Lung (tissue), 12 donors: ENCODE data around the gene SNX20. TPM values are rescaled to one million over a fixed set of nuclear protein-coding genes. Genes with fewer than 3 reads are reported as not detected.

Experiments
- ATAC-seq: fragments of 200-7000 bp; cut with Tn5 transposase; one replicate; pipeline ENCODE4 v1.9.1; 2020; ENCODE audit warnings: moderate number of reproducible peaks; ENCODE audit not compliant: insufficient read depth, low FRiP score
- DNase-seq, 3 donors: peaks; one replicate each; pipeline ENCODE4 v3.0.0-alpha.2; 2013 to 2017
- H3K27ac ChIP-seq, 2 donors: one replicate each; pipeline ENCODE4 v1.5.1; 2013; ENCODE audit warnings: mild to moderate bottlenecking in 2 of 2, moderate library complexity in 2 of 2, control low read depth in 1 of 2, inconsistent platforms in 1 of 2, low read depth in 1 of 2, low read length in 1 of 2
- H3K27me3 ChIP-seq, 3 donors: one replicate each; pipeline ENCODE4 v1.5.1; 2013; ENCODE audit warnings: low read length in 2 of 3; ENCODE audit not compliant: control insufficient read depth in 3 of 3, insufficient read depth in 3 of 3
- H3K36me3 ChIP-seq, 4 donors: one replicate each; pipeline ENCODE4 v1.5.1; 2013; ENCODE audit warnings: low read length in 4 of 4, mild to moderate bottlenecking in 1 of 4, moderate library complexity in 1 of 4; ENCODE audit not compliant: control insufficient read depth in 4 of 4, insufficient read depth in 4 of 4
- H3K4me1 ChIP-seq, 5 donors: one replicate each; pipeline ENCODE4 v1.5.1; 2013; ENCODE audit warnings: low read length in 5 of 5, mild to moderate bottlenecking in 2 of 5, moderate library complexity in 1 of 5; ENCODE audit not compliant: control insufficient read depth in 5 of 5, insufficient read depth in 5 of 5
- H3K4me3 ChIP-seq: one replicate; pipeline ENCODE4 v1.5.1; 2013; ENCODE audit warnings: mild to moderate bottlenecking, control low read depth, moderate library complexity
- H3K9ac ChIP-seq, 2 donors: one replicate each; pipeline ENCODE4 v1.5.1; 2013; ENCODE audit warnings: low read length in 2 of 2, control low read depth in 1 of 2; ENCODE audit not compliant: insufficient read depth in 1 of 2
- H3K9me3 ChIP-seq, 4 donors: one replicate each; pipeline ENCODE4 v1.5.1; 2013; ENCODE audit warnings: low read length in 3 of 4, mild to moderate bottlenecking in 1 of 4, moderate library complexity in 1 of 4; ENCODE audit not compliant: control insufficient read depth in 4 of 4, insufficient read depth in 3 of 4
- WGBS, 2 donors: extraction: QIAGEN DNeasy Blood & Tissue Kit; methylation state at CpG; one replicate each; pipeline ENCODE4 v1.1.7; 2013; 5-methylcytosine and 5-hydroxymethylcytosine counted together
- polyA plus RNA-seq, 2 donors: library from polyadenylated mRNA; stranded (reverse); fragments of 200-250 nt; gene quantifications; one replicate each; pipeline ENCODE4 v1.2.1, GENCODE V29; 2013
- total RNA-seq, 2 donors: library from RNA; depleted of rRNA in 1 of 2; stranded (reverse); fragments of >200 nt in 1 of 2; gene quantifications; one replicate each; pipeline ENCODE4 v1.2.1, GENCODE V29; 2014 to 2021
- TF ChIP-seq, protein P1 (sequence below): IDR thresholded peaks from 2 replicates; pipeline ENCODE4 v1.5.1; 2012; ENCODE audit warnings: mild to moderate bottlenecking; ENCODE audit errors: control extremely low read depth, extremely low read depth
- donor health status: control.
- donor health status: control.
- donor health status: Bipolar disorder and iron deficiency.
- donor health status: healthy.
- donor health status: DM: yes; HTN: yes; CAD: no.

Gene SNX20
- total and polyA plus RNA-seq, 4 donors, result 3.1 to 14.9 (median 9.5) TPM

DNA sequence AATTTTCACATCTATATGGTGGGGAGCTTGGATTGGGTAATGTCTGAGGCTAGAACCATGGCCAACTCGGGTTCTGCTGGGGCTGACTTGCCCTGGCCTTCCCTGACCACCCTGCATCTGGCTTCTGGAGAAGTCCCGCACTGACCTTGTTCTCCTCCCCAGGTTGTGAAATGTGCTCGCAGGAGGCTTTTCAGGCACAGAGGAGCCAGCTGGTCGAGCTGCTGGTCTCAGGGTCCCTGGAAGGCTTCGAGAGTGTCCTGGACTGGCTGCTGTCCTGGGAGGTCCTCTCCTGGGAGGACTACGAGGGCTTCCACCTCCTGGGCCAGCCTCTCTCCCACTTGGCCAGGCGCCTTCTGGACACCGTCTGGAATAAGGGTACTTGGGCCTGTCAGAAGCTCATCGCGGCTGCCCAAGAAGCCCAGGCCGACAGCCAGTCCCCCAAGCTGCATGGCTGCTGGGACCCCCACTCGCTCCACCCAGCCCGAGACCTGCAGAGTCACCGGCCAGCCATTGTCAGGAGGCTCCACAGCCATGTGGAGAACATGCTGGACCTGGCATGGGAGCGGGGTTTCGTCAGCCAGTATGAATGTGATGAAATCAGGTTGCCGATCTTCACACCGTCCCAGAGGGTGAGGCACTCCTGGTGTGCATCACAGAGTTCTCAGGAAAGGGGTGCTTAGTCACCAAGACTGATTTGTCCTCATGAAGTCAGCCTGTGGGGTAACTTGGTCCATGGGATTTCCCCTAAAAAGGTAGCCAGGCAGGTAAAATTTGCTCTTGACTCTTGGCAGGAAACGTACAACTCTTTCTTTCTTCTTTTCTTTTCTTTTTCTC lies 18.4 kb upstream of the SNX20 start:
- no peak for ATAC-seq
- TF ChIP-seq, protein P1, sequence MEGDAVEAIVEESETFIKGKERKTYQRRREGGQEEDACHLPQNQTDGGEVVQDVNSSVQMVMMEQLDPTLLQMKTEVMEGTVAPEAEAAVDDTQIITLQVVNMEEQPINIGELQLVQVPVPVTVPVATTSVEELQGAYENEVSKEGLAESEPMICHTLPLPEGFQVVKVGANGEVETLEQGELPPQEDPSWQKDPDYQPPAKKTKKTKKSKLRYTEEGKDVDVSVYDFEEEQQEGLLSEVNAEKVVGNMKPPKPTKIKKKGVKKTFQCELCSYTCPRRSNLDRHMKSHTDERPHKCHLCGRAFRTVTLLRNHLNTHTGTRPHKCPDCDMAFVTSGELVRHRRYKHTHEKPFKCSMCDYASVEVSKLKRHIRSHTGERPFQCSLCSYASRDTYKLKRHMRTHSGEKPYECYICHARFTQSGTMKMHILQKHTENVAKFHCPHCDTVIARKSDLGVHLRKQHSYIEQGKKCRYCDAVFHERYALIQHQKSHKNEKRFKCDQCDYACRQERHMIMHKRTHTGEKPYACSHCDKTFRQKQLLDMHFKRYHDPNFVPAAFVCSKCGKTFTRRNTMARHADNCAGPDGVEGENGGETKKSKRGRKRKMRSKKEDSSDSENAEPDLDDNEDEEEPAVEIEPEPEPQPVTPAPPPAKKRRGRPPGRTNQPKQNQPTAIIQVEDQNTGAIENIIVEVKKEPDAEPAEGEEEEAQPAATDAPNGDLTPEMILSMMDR, result no peak

DNA sequence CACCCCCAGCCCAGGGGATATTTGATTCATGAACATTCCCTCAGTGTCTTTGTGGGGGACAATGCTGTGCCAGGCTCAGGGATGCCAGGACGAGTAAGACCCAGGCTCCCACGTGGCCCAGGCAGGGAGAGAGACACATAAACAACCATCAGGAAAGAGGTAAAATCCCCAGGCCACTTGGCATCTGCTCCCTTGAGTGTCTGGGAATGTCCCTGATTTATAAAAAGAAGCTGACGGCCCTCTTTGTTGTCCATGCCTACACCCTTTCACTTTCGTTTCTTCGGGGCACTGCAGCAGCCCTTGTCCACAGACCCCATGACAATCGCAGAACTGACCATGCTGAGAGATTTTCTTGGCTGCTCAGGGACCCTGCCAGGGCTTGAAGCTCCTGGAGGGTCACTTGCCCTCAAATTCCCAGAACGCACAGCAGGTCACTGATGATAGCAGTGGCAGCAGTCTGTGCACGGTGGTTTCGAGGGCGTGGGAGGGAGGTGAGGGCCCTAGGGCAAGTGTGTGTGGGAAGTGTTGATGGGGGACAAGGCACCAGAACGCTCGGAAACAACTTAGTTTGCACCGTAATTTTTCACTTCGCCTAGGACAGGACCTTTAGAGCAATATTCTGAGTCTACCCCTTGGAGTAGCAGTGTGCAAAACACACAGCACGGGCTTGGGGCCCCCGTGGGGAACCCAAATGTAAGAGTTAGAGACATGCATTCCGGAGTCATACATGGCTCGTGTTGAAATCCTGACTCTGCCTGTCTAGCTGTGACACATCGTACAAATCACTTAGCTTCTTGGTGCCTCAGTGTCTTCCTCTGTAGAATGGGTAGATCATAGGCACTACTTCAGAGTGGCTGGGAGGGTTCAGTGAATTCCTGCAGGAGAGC lies 17.0 kb upstream of the SNX20 start:
- 29 to 60% methylated on average over 19 of the region's 19 CpGs for WGBS, 2 donors
- Histone ChIP-seq H3K9ac (peak overlapping the region in 1 of 2 donors; percentile 61), H3K9me3 (no peaks in the 10 kb centered on the region), H3K4me1 (peaks cover 0 to 18% (median 0%) of the 10 kb centered on the region in 5 donors), H3K4me3 (no peak overlapping the region), H3K36me3 (no peaks in the 10 kb centered on the region), H3K27me3 (no peaks in the 10 kb centered on the region), H3K27ac (peak overlapping the region; percentile 58 to 82)
- peak in 2 of 3 donors; percentile 57 to 68 for DNase-seq
- ATAC-seq, result peak; percentile 73
- TF ChIP-seq, protein P1, result no peak

More for the DNA sequence above, 18.4 kb upstream of the SNX20 start:
- Histone ChIP-seq H3K27ac (no peak overlapping the region), H3K27me3 (no peaks in the 10 kb centered on the region), H3K9me3 (peaks cover 0 to 8% (median 4%) of the 10 kb centered on the region in 4 donors), H3K4me1 (peaks cover 0 to 15% (median 0%) of the 10 kb centered on the region in 5 donors), H3K4me3 (no peak overlapping the region), H3K36me3 (no peaks in the 10 kb centered on the region), H3K9ac (no peak overlapping the region)
- no peak for DNase-seq
- 65 to 80% methylated on average over 16 to 19 of the region's 19 CpGs for WGBS, 2 donors

DNA sequence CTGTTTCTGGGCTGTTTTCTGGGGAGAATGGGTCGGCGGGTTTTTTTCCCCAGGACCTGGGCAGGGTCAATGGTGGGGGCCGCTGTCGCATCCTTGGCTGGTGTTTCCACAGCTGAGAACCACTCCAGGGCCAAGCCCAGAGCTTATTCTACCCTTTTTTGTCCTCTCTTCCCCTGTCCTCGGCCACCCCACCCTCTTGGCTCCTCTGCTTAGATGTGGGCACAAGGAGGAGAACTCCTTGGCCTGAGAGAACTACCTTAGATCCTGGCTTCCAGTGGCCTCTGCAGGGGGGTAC lies 16.3 kb upstream of the SNX20 start:
- ATAC-seq (no peak), DNase-seq (no peak)
- Histone ChIP-seq H3K9me3 (no peaks in the 10 kb centered on the region), H3K27ac (peak overlapping the region; percentile 58 to 82), H3K9ac (no peak overlapping the region), H3K4me1 (peaks cover 0 to 25% (median 0%) of the 10 kb centered on the region in 5 donors), H3K36me3 (no peaks in the 10 kb centered on the region), H3K4me3 (no peak overlapping the region), H3K27me3 (no peaks in the 10 kb centered on the region)
- 90 to 100% methylated on average over 5 of the region's 5 CpGs for WGBS, 2 donors
- TF ChIP-seq, protein P1, result no peak
